GM21723 (cell line): ENCODE results near the gene TNNI3.
A peak's percentile ranks its signal among the peaks of the same experiment; 100 is the strongest.

ENCODE experiments used
- ATAC-seq: cut with Tn5 transposase; IDR thresholded peaks from one replicate; pipeline ENCODE4 v1.9.1; 2021; ENCODE audit warnings: mild to moderate bottlenecking, moderate library complexity; ENCODE audit not compliant: unreplicated experiment

TNNI3 gene

GRCh38 chr19:55147545-55148251, 9.8 kb downstream of the TNNI3 start:
- ATAC-seq: no peak

DNA sequence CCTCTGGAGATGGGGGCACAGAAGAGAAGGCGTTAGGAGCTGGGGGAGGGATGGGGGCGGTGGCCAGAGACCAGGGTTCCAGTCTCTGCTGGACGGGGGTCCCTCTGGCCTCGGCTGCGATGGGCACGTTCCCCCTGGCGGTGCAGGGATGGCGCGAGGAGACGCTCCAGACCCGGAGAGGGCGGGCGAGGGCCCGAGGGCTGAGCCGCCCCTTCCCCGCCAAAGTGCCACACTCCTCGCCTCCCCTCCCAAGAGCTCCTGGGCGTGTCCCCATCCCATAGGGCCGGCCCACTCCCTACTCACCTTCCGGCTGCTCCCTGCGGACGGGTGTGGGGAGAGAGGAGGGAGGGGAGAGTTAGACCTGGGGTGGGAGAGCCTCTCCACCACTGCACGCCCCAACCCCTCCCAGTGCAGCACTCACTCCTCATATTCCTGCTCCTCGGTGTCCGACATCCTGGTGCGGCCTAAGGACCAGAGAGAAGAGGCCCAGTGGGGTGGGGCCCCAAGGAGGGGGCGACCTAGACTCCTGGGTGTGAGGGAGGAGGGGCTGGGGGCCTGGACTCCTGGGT, 10.7 kb downstream of the TNNI3 start:
- no peak for ATAC-seq

DNA sequence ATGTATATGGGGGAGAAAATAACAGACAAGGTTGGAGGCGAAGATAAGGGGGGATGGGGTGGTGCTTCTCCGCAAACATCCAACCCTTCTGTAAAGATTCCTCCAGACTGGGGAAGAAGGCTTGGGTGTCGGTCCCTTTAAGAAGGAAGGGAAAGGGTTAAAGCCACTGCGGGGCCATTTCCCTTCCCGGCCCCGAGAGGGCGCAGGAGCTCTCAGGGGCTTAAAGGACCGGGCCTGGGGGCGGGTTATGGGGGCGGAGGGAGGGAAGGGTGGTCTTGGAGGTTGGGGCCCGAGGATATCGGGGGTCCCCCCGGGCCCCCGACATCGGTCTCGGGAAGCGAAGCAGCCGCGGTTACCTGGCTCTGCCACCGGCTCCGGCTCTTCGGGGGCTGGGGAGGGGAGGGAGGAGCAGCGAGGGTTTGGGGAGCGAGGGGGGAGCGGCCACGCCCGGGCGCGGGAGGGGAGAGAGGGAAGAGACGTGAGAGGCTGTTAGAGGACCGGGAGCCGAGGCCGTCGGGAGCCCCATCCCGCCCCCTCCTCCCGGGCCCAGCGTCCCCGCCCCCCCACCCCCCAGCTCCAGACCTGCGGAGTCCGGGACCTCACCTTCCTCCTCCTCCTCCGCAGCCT, 11.3 kb downstream of the TNNI3 start:
- ATAC-seq: no peak

DNA sequence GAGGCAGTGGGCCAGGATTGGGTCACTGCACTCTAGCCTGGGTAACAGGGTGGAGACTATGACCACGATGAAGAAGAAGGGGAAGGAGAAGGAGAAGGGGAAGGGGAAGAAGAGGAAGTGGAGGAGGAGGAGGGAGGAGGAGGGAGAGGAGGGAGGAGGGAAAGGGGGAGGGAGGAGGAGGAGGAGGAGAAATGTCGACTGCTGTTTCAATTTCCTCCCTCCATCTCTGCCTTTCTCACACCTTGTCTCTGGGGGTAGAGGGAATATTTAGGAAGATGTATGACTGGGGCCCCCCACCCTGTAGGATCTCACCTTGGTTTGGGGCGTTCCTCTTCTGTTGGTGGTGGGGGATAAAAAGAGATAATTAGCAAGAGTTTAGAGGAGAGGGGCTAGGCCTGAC, 12.3 kb downstream of the TNNI3 start:
- no peak for ATAC-seq

- no peak for ATAC-seq
These were observed 15.8 kb downstream of the TNNI3 start for GRCh38 chr19:55141696-55142095.

DNA sequence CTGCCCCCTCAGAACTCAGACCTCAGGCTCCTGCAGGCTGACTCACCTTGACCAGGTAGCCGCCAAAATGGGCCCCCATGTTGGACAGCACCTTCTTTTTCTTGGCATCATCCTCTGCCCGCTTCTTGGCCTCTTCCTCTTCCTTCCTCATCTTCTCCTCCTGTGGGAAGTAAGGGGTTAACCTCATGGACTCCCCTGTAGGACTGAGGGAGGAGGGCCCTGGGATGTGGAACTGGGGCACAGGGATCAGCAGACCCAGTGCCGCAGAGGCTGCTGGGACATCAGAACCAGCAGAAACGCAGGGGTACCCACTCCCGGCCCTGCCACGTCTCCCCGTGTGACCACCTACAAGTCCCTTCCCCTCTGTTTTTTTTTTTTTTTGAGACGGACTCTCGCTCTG, 19.6 kb downstream of the TNNI3 start:
- no peak for ATAC-seq

DNA sequence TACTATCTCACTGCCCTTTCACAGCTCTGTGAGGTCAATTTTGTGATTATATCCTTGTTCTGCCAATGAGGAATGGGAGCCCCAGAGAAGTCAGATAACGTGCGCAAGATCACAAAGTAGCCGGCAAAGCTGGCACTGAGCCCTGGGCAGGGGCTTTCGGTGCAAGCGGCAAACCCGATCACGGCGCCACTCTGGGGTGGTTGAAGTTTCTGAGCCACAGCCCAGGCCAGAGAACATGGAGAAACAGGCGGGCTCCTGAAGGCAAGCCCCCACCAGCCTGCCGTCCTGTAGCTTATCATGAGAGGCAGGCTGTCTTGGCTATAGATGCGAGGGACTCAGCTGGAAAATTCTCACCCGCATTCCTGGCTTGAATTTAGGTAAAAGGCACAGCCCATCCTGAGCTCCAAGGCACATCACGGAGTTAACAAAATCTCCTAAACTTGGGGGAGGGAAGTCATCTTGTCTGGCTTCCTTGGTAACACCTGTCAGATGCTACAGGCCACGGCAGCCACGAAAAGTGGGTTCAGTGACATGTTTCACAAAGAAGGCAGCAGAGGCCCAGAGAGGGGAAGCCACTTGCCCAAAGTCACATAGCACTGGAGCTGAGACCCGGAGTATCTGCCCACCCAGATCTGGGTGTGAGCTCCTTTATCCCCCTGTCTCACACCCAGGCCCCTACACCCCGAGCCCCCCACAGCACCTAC, 21.0 kb downstream of the TNNI3 start:
- ATAC-seq: no peak

GRCh38 chr19:55134736-55135135, 22.8 kb downstream of the TNNI3 start:
- no peak for ATAC-seq

GRCh38 chr19:55133639-55134444, 23.7 kb downstream of the TNNI3 start:
- ATAC-seq: no peak

DNA sequence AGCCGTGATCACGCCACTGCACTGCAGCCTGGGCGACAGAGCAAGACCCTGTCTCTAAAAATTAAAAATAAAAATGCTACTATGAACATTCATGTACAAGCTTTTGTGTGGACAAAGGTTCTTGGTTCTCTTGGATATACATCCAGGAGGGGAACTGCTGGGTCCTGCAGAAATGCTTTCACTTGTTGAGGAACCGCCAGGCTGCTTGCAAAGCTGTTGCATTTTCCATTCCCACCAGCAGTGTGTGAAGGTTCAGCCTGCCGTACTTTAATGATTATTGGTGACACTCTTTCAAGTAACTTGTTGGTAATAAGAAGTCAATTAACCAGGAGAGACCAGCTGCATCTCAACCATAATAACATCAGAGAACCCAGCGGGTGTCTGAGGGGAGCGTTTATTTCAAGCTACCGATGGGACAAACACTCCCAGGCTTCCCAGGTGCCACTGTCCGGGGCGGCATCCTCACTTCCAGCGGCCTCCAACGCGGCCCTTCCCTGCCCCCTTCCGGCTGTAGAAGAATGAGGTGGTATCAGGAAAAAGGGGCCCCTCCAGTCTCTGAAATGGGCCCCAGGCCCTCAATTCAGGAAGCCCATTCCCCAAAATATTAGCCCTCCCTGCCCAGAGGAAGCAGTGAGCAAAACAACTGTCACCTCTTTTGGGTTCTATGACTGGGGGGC, 24.9 kb downstream of the TNNI3 start:
- ATAC-seq: no peak

DNA sequence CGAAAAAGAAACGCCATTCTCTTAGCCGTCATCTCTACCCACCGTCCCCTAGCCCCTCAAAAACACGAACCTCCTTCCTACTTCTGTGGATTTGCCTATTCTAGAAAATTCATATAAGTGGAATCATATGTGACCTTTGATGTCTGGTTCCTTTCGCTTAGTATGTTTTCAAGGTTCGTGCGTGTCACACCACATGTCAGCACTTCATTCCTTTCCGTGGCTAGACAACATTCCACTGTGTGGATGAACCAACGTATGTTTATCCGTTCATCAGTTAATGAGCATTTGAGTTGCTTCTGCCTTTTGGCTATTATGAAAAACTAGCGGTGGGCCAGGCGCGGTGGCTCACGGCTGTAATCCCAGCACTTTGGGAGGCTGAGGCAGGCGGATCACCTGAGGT, 26.1 kb downstream of the TNNI3 start:
- no peak for ATAC-seq

- ATAC-seq: no peak
These were observed 38.5 kb downstream of the TNNI3 start for GRCh38 chr19:55119053-55119452.

DNA sequence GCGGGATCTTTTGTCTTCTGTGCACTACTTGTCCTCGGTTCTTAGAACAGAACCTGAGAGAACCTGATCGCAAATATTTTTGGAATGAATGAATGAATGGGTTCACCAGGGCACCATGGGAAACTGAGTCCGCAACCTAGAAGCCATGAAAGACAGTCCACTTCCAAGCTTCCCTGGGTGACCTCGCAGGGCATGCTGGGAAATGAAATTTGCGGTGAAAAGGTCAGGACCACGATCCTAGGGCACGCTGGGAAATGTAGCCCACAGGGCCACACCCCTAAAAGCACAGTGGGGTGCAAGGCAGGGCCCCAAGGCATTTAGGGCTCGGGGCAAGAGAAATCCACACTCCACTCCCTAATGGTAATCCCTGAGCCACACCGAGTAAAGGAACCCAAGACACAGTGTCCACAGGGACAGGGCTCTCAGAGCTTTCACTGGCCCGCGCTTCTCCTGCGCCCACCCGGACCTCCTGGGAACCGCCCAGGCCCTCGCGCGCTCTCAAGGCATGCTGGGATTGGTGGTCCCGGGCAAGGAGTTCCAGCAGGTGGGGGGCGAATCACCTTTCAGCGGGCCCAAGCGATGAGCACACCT, 39.0 kb downstream of the TNNI3 start:
- ATAC-seq: no peak

DNA sequence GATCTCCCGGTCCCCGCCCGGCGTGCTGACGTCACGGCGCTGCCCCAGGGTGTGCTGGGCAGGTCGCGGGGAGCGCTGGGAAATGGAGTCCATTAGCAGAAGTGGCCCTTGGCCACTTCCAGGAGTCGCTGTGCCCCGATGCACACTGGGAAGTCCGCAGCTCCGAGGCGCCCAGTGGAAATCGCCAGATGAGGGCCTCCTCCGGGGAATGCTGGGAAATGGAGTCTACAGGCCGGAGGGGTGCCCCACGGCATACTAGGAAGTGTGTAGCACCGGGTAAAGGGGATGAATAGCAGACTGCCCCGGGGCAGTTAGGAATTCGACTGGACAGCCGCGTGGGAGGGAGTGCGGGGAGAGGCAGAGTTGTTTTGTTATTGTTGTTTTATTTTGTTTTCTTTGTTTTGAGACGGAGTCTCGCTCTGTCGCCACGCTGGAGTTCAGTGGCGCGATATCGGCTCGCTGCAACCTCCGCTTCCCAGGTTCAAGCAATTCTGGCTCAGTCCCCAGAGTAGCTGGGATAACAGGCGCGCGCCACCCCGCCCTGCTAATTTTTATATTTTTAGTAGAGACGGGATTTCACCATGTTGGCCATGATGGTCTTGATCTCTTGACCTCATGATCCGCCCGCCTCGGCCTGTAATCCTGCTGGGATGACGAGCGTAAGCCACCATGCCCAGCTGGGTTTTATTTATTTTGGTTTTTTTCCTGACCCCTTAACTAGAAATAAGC, 39.7 kb downstream of the TNNI3 start:
- ATAC-seq: peak; percentile 86

- ATAC-seq: peak; percentile 10
These were observed 40.5 kb downstream of the TNNI3 start, which contains the start of gene PPP1R12C for GRCh38 chr19:55116859-55117662. TSS of gene PPP1R12C (minus strand) at chr19:55117637. CDS start at chr19:55117543, 94 bp downstream.

DNA sequence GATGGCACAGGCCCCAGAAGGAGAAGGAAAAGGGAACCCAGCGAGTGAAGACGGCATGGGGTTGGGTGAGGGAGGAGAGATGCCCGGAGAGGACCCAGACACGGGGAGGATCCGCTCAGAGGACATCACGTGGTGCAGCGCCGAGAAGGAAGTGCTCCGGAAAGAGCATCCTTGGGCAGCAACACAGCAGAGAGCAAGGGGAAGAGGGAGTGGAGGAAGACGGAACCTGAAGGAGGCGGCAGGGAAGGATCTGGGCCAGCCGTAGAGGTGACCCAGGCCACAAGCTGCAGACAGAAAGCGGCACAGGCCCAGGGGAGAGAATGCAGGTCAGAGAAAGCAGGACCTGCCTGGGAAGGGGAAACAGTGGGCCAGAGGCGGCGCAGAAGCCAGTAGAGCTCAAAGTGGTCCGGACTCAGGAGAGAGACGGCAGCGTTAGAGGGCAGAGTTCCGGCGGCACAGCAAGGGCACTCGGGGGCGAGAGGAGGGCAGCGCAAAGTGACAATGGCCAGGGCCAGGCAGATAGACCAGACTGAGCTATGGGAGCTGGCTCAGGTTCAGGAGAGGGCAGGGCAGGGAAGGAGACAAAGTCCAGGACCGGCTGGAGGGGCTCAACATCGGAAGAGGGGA, 41.2 kb downstream of the TNNI3 start:
- no peak for ATAC-seq

GRCh38 chr19:55115446-55116065, 42.0 kb downstream of the TNNI3 start:
- ATAC-seq: no peak
